OCI-M1 (cell line): ENCODE data around the gene DYNLT3.

Experiments
- DNase-seq: peaks from one replicate; lab custom pipeline; 2025; lab: John Stamatoyannopoulos, UW

Gene DYNLT3

GRCh38 chrX:37846934-37847732, at the start of gene DYNLT3:
TSS of gene DYNLT3 (minus strand) at chrX:37847571. CDS start at chrX:37847510, 61 bp downstream.
- peak; percentile 65 for DNase-seq

GRCh38 chrX:37896511-37896890, 49.1 kb upstream of the DYNLT3 start:
- no peak for DNase-seq

- no peak for DNase-seq
Observed at GRCh38 chrX:37895795-37896510, 48.6 kb upstream of the DYNLT3 start.

- no peak for DNase-seq
Observed at GRCh38 chrX:37894725-37895124, 47.4 kb upstream of the DYNLT3 start.

- no peak for DNase-seq
Observed at GRCh38 chrX:37888010-37888409, 40.6 kb upstream of the DYNLT3 start.

GRCh38 chrX:37887347-37887746, 40.0 kb upstream of the DYNLT3 start:
- no peak for DNase-seq

- no peak for DNase-seq
Observed at GRCh38 chrX:37883196-37883595, 35.8 kb upstream of the DYNLT3 start.

- no peak for DNase-seq
Observed at GRCh38 chrX:37879692-37880091, 32.3 kb upstream of the DYNLT3 start.

- no peak for DNase-seq
Observed at GRCh38 chrX:37876716-37877115, 29.3 kb upstream of the DYNLT3 start.

- DNase-seq = no peak
Observed at GRCh38 chrX:37875675-37876074, 28.3 kb upstream of the DYNLT3 start.

GRCh38 chrX:37873220-37873619, 25.8 kb upstream of the DYNLT3 start:
- DNase-seq = no peak

GRCh38 chrX:37872303-37872655, 24.9 kb upstream of the DYNLT3 start:
- DNase-seq = no peak

GRCh38 chrX:37871626-37872302, 24.4 kb upstream of the DYNLT3 start:
- DNase-seq = peak; percentile 84

- peak; percentile 54 for DNase-seq
Observed at GRCh38 chrX:37867536-37868153, 20.3 kb upstream of the DYNLT3 start.

GRCh38 chrX:37863728-37864127, 16.4 kb upstream of the DYNLT3 start:
- DNase-seq = no peak

- DNase-seq = no peak
Observed at GRCh38 chrX:37862851-37863250, 15.5 kb upstream of the DYNLT3 start.

- DNase-seq = no peak
Observed at GRCh38 chrX:37860721-37861120, 13.3 kb upstream of the DYNLT3 start.

- peak; percentile 13 for DNase-seq
Observed at GRCh38 chrX:37854748-37855147, 7.4 kb upstream of the DYNLT3 start.

- no peak for DNase-seq
Observed at GRCh38 chrX:37854148-37854547, 6.8 kb upstream of the DYNLT3 start.

GRCh38 chrX:37847733-37848197, 394 bp upstream of the DYNLT3 start:
- DNase-seq = no peak

- DNase-seq = no peak
Observed at GRCh38 chrX:37846558-37846933, 825 bp downstream of the DYNLT3 start.

GRCh38 chrX:37846141-37846540, 1.2 kb downstream of the DYNLT3 start:
- DNase-seq = no peak
